ENCODE measurements around the gene MCRIP1.

MCRIP1 gene

GRCh38 chr17:81860756-81861568 is 27.9 kb upstream of the MCRIP1 start:
- peak; percentile 98 for FAIRE-seq

GRCh38 chr17:81859906-81860755 is 27.0 kb upstream of the MCRIP1 start, which contains the start of gene P4HB:
Gene P4HB, minus strand, starts transcription at chr17:81860535. Its CDS starts 64 bp downstream, at chr17:81860471.
- FAIRE-seq, result no peak

- FAIRE-seq, result no peak
Measured at GRCh38 chr17:81858967-81859905, 26.1 kb upstream of the MCRIP1 start.

- FAIRE-seq, result no peak
Measured at GRCh38 chr17:81858170-81858966, 25.3 kb upstream of the MCRIP1 start.

- no peak for FAIRE-seq
Measured at GRCh38 chr17:81854974-81855774, 22.1 kb upstream of the MCRIP1 start.

- FAIRE-seq, result no peak
Measured at GRCh38 chr17:81852237-81852636, 19.1 kb upstream of the MCRIP1 start.

- no peak for FAIRE-seq
Measured at GRCh38 chr17:81851423-81851822, 18.3 kb upstream of the MCRIP1 start.

- FAIRE-seq, result no peak
Measured at GRCh38 chr17:81849457-81849856, 16.4 kb upstream of the MCRIP1 start.

GRCh38 chr17:81846743-81847689 is 13.9 kb upstream of the MCRIP1 start:
- FAIRE-seq, result no peak

GRCh38 chr17:81845881-81846742 is 13.0 kb upstream of the MCRIP1 start:
- FAIRE-seq, result no peak

GRCh38 chr17:81845361-81845760 is 12.3 kb upstream of the MCRIP1 start:
- no peak for FAIRE-seq

GRCh38 chr17:81844887-81845286 is 11.8 kb upstream of the MCRIP1 start:
- FAIRE-seq, result no peak

GRCh38 chr17:81844327-81844851 is 11.3 kb upstream of the MCRIP1 start:
- FAIRE-seq, result no peak

- FAIRE-seq, result no peak
Measured at GRCh38 chr17:81843713-81844326, 10.7 kb upstream of the MCRIP1 start.

GRCh38 chr17:81842725-81843504 is 9.8 kb upstream of the MCRIP1 start:
- no peak for FAIRE-seq

GRCh38 chr17:81842378-81842724 is 9.3 kb upstream of the MCRIP1 start:
- FAIRE-seq, result no peak

- no peak for FAIRE-seq
Measured at GRCh38 chr17:81841866-81842265, 8.8 kb upstream of the MCRIP1 start.
